Endothelial cell of umbilical vein (primary cell): ENCODE results near the gene CPSF7. TPM values are rescaled to one million over a fixed set of nuclear protein-coding genes. Genes with fewer than 3 reads are reported as not detected.

Experiments
- BruUV-seq: library from RNA; stranded (reverse); fragments of 400-500 nt; replicated peaks from 2 replicates; lab custom pipeline; 2021; lab: Mats Ljungman, UMichigan
- CTCF ChIA-PET: fragments of 300-600, 350-600 bp; sonication (Branson Sonifier 250); formaldehyde crosslinking; loops from one replicate; lab custom pipeline; 2021; ENCODE audit warnings: antibody characterized with exemption, inconsistent platforms; lab: Charles Lee
- POLR2A ChIA-PET: fragments of 300-600, 350-600 bp; sonication (Branson Sonifier 250); formaldehyde crosslinking; loops from one replicate; lab custom pipeline; 2021; ENCODE audit warnings: antibody characterized with exemption, inconsistent platforms; lab: Charles Lee
- DNase-seq: peaks from one replicate; pipeline ENCODE4 v3.0.0-alpha.2; 2011; ENCODE audit warnings: low read depth, low spot score
- FAIRE-seq: peaks from 2 replicates; lab custom pipeline; 2011; peaks lifted over from hg19 to GRCh38; lab: Jason Lieb, UNC
- H2AFZ ChIP-seq: 2 replicates; pipeline ENCODE4 v1.6.0; 2012; ENCODE audit warnings: low read depth, low read length, control low read depth, inconsistent platforms
- H3K27ac ChIP-seq: 2 replicates; pipeline ENCODE4 v1.5.1; 2011; ENCODE audit warnings: low read depth, mild to moderate bottlenecking, control low read depth, low read length, moderate library complexity; ENCODE audit not compliant: insufficient read depth
- H3K27me3 ChIP-seq, 2 experiments: 2 replicates each; pipeline versions ENCODE4 v1.6.0 to v1.6.1; 2011; ENCODE audit warnings: low read length in 2 of 2, mixed read lengths in 1 of 2; ENCODE audit not compliant: control insufficient read depth in 2 of 2, insufficient read depth in 2 of 2
- H3K36me3 ChIP-seq, 2 experiments: 2 replicates in 1 of 2; 3 replicates in 1 of 2; pipeline ENCODE4 v1.5.1; 2011; ENCODE audit warnings: low read length in 2 of 2, mild to moderate bottlenecking in 1 of 2, moderate library complexity in 1 of 2; ENCODE audit not compliant: control insufficient read depth in 2 of 2, insufficient read depth in 2 of 2; ENCODE audit errors: extremely low read depth in 1 of 2
- H3K4me1 ChIP-seq: 3 replicates; pipeline ENCODE4 v1.5.1; 2011; ENCODE audit warnings: mild to moderate bottlenecking, low read length; ENCODE audit not compliant: control insufficient read depth, insufficient read depth; ENCODE audit errors: extremely low read depth
- H3K4me2 ChIP-seq: 2 replicates; pipeline ENCODE4 v1.6.1; 2011; ENCODE audit warnings: low read length, control low read depth, mixed read lengths; ENCODE audit not compliant: insufficient read depth
- H3K4me3 ChIP-seq, 3 experiments: fragments of 200-600 bp in 1 of 3; sonication (generic), shearing (Covaris generic) in 1 of 3; replicated peaks in 1 of 3; 2 replicates each; pipeline ENCODE4 v1.5.1; 2011 to 2016; ENCODE audit warnings: control low read depth in 3 of 3, low read length in 3 of 3, mild to moderate bottlenecking in 2 of 3, inconsistent platforms in 1 of 3, low read depth in 1 of 3, moderate library complexity in 1 of 3; ENCODE audit not compliant: insufficient read depth in 1 of 3
- H3K79me2 ChIP-seq: 2 replicates; pipeline ENCODE4 v1.6.0; 2012; ENCODE audit warnings: low read length, inconsistent platforms; ENCODE audit not compliant: control insufficient read depth, insufficient read depth
- H3K9ac ChIP-seq: replicated peaks from 2 replicates; pipeline ENCODE3; 2011; ENCODE audit warnings: low read length, control low read depth; ENCODE audit not compliant: insufficient read depth; ENCODE audit errors: extremely low read depth
- H3K9me1 ChIP-seq: replicated peaks from 3 replicates; pipeline ENCODE4 v1.6.0; 2011; ENCODE audit warnings: mild to moderate bottlenecking, low read length; ENCODE audit not compliant: control insufficient read depth, insufficient read depth; ENCODE audit errors: extremely low read depth
- H3K9me3 ChIP-seq: replicated peaks from 2 replicates; pipeline ENCODE4 v1.5.1; 2012; ENCODE audit warnings: low read length, inconsistent platforms; ENCODE audit not compliant: control insufficient read depth, insufficient read depth
- H4K20me1 ChIP-seq: replicated peaks from 2 replicates; pipeline ENCODE3; 2011; ENCODE audit warnings: mild to moderate bottlenecking, low read length; ENCODE audit not compliant: control insufficient read depth, insufficient read depth; ENCODE audit errors: extremely low read depth
- FOS ChIP-seq: IDR thresholded peaks from 2 replicates; pipeline ENCODE4 v1.6.1; 2011; ENCODE audit warnings: mild to moderate bottlenecking, low read length, moderate library complexity, borderline replicate concordance; ENCODE audit not compliant: insufficient read depth
- GATA2 ChIP-seq: IDR thresholded peaks from 2 replicates; pipeline ENCODE4 v1.7.0; 2011; ENCODE audit warnings: low read depth, mild to moderate bottlenecking, moderate library complexity, mixed read lengths, low read length; ENCODE audit not compliant: insufficient read length, insufficient read depth
- JUN ChIP-seq: IDR thresholded peaks from 2 replicates; pipeline ENCODE4 v1.6.1; 2011; ENCODE audit warnings: borderline replicate concordance, low read depth; ENCODE audit not compliant: insufficient read length, insufficient read depth
- MYC ChIP-seq: IDR thresholded peaks from one replicate; pipeline ENCODE4 v1.6.1; 2011; ENCODE audit warnings: mild to moderate bottlenecking, low read depth, low read length
- POLR2A ChIP-seq: IDR thresholded peaks from 2 replicates; pipeline ENCODE4 v1.6.1; 2012; ENCODE audit warnings: low read depth, mild to moderate bottlenecking, control low read depth, low read length
- dilution Hi-C: fragments of 300-500 bp; cut with MboI; formaldehyde crosslinking; loops from one replicate; pipeline ENCODE4 v1.15.0; 2019; ENCODE audit warnings: low sequenced_read_pairs; ENCODE audit not compliant: extremely low pct_ligation_motif_present
- intact Hi-C: fragments of 100-400 bp; cut with micrococcal nuclease; formaldehyde crosslinking; loops from one replicate; pipeline ENCODE4 v1.10.0; 2022
- polyA plus RNA-seq, 4 experiments: library from polyadenylated mRNA; depleted of rRNA in 3 of 4; stranded (reverse) in 3 of 4; unstranded in 1 of 4; fragments of >200 nt; gene quantifications; 2 replicates each; pipeline versions ENCODE4 v1.2.1 to v1.2.3, GENCODE V29; 2011 to 2012; ENCODE audit warnings: missing spikeins in 1 of 4
- small RNA-seq: library from RNA; depleted of rRNA; stranded (forward); fragments of <200 nt; gene quantifications from one replicate; pipeline ENCODE3, GENCODE V24; 2012; ENCODE audit warnings: low replicate concordance, low read depth; ENCODE audit not compliant: insufficient read depth, insufficient read length
- total RNA-seq: library from RNA; stranded (reverse); gene quantifications from 2 replicates; pipeline ENCODE4 v1.2.3, GENCODE V29; 2021
- TF ChIP-seq, protein P1 (sequence below), 2 donors: IDR thresholded peaks; 1 replicate in 1 of 2; 2 replicates in 1 of 2; pipeline ENCODE4 v1.5.1; 2011; ENCODE audit warnings: low read length in 2 of 2, mild to moderate bottlenecking in 2 of 2, moderate library complexity in 2 of 2, control low read depth in 1 of 2, inconsistent platforms in 1 of 2, low read depth in 1 of 2; ENCODE audit not compliant: insufficient read depth in 1 of 2; ENCODE audit errors: extremely low read depth in 1 of 2

The CPSF7 gene
- total and polyA plus RNA-seq, 2 donors (not counting 3 experiments of a cell fraction or from before 2014, with no cell fraction given): 77.0 to 88.4 TPM

DNA sequence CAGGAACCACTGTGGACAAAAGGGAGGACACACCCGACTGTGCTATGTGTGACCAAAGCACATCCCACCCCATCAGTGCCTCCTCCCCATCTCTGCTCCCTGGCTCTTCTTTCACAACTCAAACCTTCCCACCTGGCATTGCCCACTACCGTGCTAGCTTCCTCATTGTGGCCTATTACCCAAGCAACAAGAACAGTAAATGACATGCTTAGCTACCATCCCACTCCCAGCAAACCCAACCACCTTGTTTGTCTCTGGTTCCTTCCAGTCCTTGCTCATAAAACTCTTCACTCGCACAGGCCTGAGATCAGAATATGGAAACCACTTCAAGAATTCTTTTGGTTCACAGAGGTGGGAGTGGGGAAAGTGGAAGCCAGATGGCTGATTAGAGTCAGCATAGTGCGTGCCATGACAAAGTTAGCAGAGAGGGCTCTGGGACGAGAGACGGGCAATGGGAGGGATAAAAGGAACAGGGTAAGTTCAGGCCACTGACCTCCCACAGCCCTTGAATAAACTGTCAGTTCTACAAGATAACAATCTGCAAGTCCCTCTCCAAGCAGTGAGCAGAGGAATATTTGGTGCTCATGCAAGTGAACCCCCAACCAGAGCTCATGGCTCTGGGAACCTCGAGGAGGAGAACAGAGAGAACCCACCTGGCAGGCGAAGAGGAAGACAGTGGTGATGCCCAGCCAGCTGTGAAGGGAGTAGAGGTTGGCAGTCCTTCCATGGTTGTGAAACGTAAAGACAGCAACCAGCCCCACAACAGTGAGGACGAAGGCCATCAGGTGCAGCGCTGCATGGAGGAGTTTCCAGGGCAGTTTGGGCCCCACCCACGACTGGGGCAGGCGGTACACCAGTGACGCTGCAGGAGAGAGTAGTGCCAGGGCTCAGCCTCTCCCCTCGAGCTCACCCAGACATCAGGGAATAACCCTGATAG lies 76.4 kb downstream of the CPSF7 start:
- TF ChIP-seq, protein P1, sequence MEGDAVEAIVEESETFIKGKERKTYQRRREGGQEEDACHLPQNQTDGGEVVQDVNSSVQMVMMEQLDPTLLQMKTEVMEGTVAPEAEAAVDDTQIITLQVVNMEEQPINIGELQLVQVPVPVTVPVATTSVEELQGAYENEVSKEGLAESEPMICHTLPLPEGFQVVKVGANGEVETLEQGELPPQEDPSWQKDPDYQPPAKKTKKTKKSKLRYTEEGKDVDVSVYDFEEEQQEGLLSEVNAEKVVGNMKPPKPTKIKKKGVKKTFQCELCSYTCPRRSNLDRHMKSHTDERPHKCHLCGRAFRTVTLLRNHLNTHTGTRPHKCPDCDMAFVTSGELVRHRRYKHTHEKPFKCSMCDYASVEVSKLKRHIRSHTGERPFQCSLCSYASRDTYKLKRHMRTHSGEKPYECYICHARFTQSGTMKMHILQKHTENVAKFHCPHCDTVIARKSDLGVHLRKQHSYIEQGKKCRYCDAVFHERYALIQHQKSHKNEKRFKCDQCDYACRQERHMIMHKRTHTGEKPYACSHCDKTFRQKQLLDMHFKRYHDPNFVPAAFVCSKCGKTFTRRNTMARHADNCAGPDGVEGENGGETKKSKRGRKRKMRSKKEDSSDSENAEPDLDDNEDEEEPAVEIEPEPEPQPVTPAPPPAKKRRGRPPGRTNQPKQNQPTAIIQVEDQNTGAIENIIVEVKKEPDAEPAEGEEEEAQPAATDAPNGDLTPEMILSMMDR (IDR thresholded peaks at IDR 0.05; ENCODE audit: extremely low read depth in 1 of 2, insufficient read depth in 1 of 2, low read depth in 1 of 2, low read length in 2 of 2): no peak
- TF ChIP-seq MYC: no peak
- no peak for TF ChIP-seq JUN
- no peak for TF ChIP-seq GATA2
- TF ChIP-seq FOS: no peak
- TF ChIP-seq POLR2A: no peak
- no peak overlapping the region for H3K27ac ChIP-seq
- FAIRE-seq (no peak), DNase-seq (no peak)
- peaks cover 0 to 20% of the 10 kb centered on the region in 2 experiments for H3K36me3 ChIP-seq
- no peaks in the 10 kb centered on the region for H3K9me3 ChIP-seq
- H3K79me2 ChIP-seq: no peaks in the 10 kb centered on the region
- H3K9ac ChIP-seq: no peak overlapping the region
- intact Hi-C loops: no loop called here
- no peak overlapping the region for H3K4me2 ChIP-seq
- H2AFZ ChIP-seq: no peak overlapping the region
- H4K20me1 ChIP-seq: no peaks in the 10 kb centered on the region
- no peak overlapping the region for H3K4me3 ChIP-seq
- POLR2A ChIA-PET: no interaction called here
- BruUV-seq: no TSS peak
- dilution Hi-C loops: no loop called here
- no peaks in the 10 kb centered on the region for H3K9me1 ChIP-seq
- H3K4me1 ChIP-seq: peaks cover 4% of the 10 kb centered on the region
- CTCF ChIA-PET: interaction anchor here (1.1 to 2.7 kb wide), 4 partner anchors 17 to 99 kb away, joined by 3 to 9 read pairs (median 4); partner anchors contain the start of gene TMEM216
- no peaks in the 10 kb centered on the region for H3K27me3 ChIP-seq

Small RNA genes within 50 kb of the gene (small RNA-seq; reads per million reads assigned to genes)
- not detected for gene RN7SL23P

Other genes starting within 250 kb of the CPSF7 start
- gene PGA3, start 226.5 kb downstream of the CPSF7 start, total RNA-seq: not detected in 2 replicates
- gene PGA3, start 226.5 kb downstream of the CPSF7 start, polyA plus RNA-seq: not detected in 2 replicates
- gene PGA4, start 207.6 kb downstream of the CPSF7 start, total RNA-seq: not detected in 2 replicates
- gene PGA4, start 207.6 kb downstream of the CPSF7 start, polyA plus RNA-seq: 0.15 TPM in 1 of 2 replicates, not detected in the other
- gene PGA5, start 188.8 kb downstream of the CPSF7 start, total RNA-seq: not detected in 2 replicates
- gene PGA5, start 188.8 kb downstream of the CPSF7 start, polyA plus RNA-seq: not detected in 2 replicates
- 14.4 and 14.8 TPM in 2 replicates for gene VWCE, start 134.7 kb downstream of the CPSF7 start, total RNA-seq
- 6.5 and 7.8 TPM in 2 replicates for gene VWCE, start 134.7 kb downstream of the CPSF7 start, polyA plus RNA-seq
- 229 TPM in 2 replicates for gene DDB1, start 96.9 kb downstream of the CPSF7 start, total RNA-seq
- gene DDB1, start 96.9 kb downstream of the CPSF7 start, polyA plus RNA-seq: 196 and 230 TPM in 2 replicates
- gene TKFC, start 96.7 kb downstream of the CPSF7 start, total RNA-seq: 28.6 and 30.8 TPM in 2 replicates
- gene TKFC, start 96.7 kb downstream of the CPSF7 start, polyA plus RNA-seq: 31.7 and 34.0 TPM in 2 replicates
- 41.6 and 44.0 TPM in 2 replicates for gene CYB561A3, start 68.1 kb downstream of the CPSF7 start, total RNA-seq
- gene CYB561A3, start 68.1 kb downstream of the CPSF7 start, polyA plus RNA-seq: 102 and 103 TPM in 2 replicates
- gene TMEM138, start 67.6 kb downstream of the CPSF7 start, total RNA-seq: 37.9 and 43.6 TPM in 2 replicates
- 60.0 and 85.1 TPM in 2 replicates for gene TMEM138, start 67.6 kb downstream of the CPSF7 start, polyA plus RNA-seq
- 9.8 and 10.6 TPM in 2 replicates for gene TMEM216, start 37.4 kb downstream of the CPSF7 start, total RNA-seq
- 38.8 and 39.8 TPM in 2 replicates for gene TMEM216, start 37.4 kb downstream of the CPSF7 start, polyA plus RNA-seq
- 40.3 and 44.5 TPM in 2 replicates for gene SDHAF2, start 149 bp upstream of the CPSF7 start, total RNA-seq
- 128 and 137 TPM in 2 replicates for gene SDHAF2, start 149 bp upstream of the CPSF7 start, polyA plus RNA-seq
- not detected in 2 replicates for gene LRRC10B, start 78.8 kb upstream of the CPSF7 start, total RNA-seq
- gene LRRC10B, start 78.8 kb upstream of the CPSF7 start, polyA plus RNA-seq: not detected in 2 replicates
- gene SYT7, start 151.1 kb upstream of the CPSF7 start, total RNA-seq: 0.55 and 0.78 TPM in 2 replicates
- 0.08 and 0.13 TPM in 2 replicates for gene SYT7, start 151.1 kb upstream of the CPSF7 start, polyA plus RNA-seq